CD4-positive, alpha-beta T cell treated with Interleukin-17A for 1 hour (primary cell): ENCODE measurements around the gene NEK5.
"Not testable (repeated sequence)": the region's sequence is repeated elsewhere in the genome, so short reads cannot be mapped to it uniquely, and the experiment has no call there.

Experiments
- DNase-seq: peaks from one replicate; pipeline ENCODE4 v3.0.0-alpha.2; 2020

Gene NEK5

DNA sequence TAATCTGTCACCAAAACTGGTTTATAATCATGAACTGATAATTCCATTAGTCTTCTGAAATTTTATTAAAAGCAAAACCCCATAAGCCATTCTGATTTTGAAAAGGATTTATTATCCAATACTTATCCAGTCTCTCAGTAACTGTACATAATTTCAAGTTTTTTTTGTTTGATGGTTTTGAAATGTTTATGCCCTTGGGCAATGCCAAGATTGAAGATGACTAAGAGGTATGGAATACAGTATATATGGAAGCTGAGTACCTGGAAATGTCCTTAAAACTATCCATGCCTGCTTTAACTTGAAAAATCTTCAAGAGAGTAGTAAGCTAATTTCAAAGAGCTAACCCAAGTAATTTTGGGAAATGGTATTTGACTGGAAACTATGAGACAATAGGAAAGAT lies 1.8 kb upstream of the NEK5 start:
- no peak for DNase-seq

GRCh38 chr13:52127783-52128702 lies 830 bp downstream of the NEK5 start:
- peak; percentile 74 for DNase-seq

- no peak for DNase-seq
Observed at GRCh38 chr13:52127378-52127777, 1.5 kb downstream of the NEK5 start.

DNA sequence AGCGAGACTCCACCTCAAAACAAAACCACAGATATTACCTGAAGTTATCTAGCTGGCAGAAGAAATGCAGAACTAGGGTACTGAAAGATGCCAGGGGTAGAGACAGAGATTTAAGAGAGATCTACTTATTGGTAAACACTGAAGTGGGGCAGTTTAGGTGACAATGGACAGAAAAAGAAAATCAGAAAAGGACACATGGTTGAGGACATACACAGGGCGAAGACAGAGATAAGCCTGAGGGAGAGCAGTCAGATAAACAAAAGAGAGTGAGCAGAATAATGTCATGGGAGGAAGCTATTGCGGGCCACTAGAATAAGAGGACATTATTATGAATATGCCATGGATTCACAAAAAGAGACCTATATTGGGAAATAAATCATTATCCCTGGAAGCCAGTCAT lies 3.3 kb downstream of the NEK5 start:
- DNase-seq, result no peak

DNA sequence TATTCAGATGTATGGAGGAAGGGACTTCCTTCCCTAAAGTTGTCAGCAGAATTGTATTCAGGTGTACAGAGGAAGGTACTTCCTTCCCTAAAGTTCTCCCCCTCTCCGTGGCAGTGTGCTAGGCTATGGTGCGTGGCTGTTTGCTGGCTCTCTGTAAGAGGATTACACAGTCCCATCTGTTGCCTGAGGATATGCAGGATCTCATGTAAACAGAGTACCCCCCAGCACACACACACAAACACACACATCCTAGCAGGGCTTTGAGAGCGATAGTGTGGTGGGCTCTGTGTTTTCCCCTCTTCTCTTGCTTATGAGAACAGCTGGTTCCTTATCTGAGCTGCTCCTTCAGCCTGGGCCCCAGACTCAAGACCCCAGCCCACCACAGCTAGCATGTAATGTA lies 10.3 kb downstream of the NEK5 start:
- no peak for DNase-seq

GRCh38 chr13:52118095-52118494 lies 10.8 kb downstream of the NEK5 start:
- DNase-seq, result no peak

GRCh38 chr13:52112591-52112990 lies 16.3 kb downstream of the NEK5 start:
- no peak for DNase-seq

DNA sequence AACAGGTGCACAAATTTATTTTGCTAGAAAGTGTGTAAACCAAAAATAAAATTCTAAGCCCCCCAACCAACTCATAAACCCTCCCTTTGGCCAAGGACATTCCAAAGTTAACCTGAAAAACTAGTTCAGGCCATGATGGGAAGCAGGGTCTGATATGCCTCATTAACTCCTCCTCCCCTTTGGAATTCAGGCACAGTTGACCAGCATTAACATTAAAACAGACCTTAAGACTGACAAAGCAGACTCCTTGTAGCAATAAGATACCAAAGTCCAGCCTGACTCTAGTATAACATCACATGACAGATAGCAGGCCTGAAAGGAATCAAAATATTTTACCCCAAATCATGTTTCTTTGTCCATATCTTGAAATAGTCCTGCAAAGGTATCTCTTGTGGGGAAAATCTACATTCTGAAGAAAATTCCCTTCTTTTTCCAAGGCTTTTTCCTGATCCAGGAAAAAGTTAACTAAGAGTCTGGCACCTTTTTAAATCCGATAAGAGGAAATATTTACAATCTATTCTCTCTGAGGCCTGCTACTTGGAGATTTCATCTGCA lies 19.7 kb downstream of the NEK5 start:
- no peak for DNase-seq

DNA sequence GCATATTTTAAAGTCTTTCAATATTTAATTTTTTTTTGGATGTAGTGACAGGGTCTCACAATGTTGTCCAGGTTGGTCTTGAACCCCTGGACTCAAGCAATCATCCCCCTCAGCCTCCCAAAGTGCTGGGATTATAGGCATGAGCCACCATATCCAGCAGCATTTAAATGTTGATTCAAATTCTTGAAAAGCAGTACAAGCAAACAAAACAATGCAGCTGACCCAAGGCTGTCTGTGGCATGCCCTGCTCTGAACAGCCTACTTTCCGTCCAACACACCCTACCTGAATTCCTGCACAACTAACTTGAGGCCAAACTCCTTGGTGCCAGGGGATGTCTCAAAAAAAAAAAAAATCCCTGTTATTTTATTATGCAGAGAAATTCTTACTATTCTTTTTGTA lies 23.0 kb downstream of the NEK5 start:
- no peak for DNase-seq

- DNase-seq, result no peak
Observed at GRCh38 chr13:52104624-52105023, 24.2 kb downstream of the NEK5 start.

GRCh38 chr13:52103386-52103785 lies 25.5 kb downstream of the NEK5 start:
- no peak for DNase-seq

- DNase-seq, result not testable (repeated sequence)
Observed at GRCh38 chr13:52102423-52102822, 26.4 kb downstream of the NEK5 start.

DNA sequence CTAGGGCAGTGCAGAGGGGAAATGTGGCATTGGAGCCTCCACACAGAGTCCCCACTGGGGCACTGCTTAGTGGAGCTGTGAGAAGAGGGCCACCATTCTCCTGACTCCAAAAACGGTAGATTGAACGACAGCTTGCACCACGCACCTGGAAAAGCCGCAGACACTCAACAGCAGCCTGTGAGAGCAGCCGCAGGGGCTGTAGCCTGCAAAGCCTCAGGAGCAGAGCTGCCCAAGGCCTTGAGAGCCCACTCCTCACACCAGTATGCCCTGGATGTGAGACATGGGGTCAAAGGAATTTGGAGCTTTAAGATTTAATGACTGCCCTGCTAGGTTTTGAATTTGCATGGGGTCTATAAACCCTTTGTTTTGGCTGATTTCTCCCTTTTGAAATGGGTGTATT lies 31.7 kb downstream of the NEK5 start:
- no peak for DNase-seq

DNA sequence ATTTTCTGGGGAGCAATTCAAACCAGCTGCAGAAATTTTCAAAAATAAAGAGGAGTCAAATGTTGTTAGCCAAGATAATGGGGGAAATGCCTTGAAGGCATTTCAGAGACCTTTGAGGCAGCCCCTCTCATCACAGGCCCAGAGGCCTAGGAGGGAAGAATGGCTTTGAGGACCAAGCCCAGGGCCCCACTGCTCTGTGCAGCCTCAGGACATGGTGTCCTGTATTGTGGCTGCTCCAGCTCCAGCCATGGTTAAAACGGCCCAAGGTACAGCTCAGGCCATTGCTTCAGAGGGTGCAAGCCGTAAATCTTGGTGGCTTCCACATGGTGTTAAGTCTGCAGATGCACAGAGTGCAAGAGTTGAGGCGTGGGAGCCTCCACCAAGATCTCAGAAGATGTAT lies 32.1 kb downstream of the NEK5 start:
- DNase-seq, result no peak

- DNase-seq, result no peak
Observed at GRCh38 chr13:52096062-52096461, 32.8 kb downstream of the NEK5 start.

DNA sequence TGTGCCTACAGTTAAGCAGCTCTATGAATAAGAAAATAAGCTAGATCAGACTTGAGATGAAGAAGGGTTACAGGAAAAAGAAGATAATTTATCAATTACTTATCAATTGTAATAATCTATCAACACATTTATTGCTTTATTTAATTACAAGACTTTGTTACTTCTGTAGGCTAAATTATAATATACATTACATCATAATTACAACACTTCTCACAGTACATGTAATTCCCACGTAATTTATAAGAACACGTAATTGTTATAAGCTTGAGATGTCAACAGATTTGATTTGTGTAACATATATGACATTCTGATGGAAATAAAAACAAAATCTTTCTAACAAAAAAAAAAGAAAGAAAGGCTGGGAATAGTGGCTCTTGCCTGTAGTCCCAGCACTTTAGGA lies 36.8 kb downstream of the NEK5 start:
- DNase-seq, result no peak

- DNase-seq, result no peak
Observed at GRCh38 chr13:52091473-52091872, 37.4 kb downstream of the NEK5 start.

- no peak for DNase-seq
Observed at GRCh38 chr13:52085421-52085820, 43.5 kb downstream of the NEK5 start.

DNA sequence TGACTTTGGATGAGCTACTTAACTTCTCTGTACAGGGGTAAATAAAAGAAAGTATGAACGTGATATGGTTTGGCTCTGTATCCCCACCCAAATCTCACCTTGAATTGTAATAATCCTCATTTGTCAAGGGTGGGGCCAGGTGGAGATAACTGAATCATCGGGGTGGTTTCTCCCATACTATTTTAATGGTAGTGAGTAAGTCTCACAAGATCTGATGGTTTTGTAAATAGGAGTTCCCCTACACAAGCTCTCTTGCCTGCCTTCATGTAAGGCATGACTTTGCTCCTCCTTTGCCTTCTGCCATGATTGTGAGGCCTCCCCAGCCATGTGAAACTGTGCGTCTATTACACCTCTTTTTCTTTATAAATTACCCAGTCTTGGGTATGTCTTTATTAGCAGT lies 43.9 kb downstream of the NEK5 start:
- not testable (repeated sequence) for DNase-seq

DNA sequence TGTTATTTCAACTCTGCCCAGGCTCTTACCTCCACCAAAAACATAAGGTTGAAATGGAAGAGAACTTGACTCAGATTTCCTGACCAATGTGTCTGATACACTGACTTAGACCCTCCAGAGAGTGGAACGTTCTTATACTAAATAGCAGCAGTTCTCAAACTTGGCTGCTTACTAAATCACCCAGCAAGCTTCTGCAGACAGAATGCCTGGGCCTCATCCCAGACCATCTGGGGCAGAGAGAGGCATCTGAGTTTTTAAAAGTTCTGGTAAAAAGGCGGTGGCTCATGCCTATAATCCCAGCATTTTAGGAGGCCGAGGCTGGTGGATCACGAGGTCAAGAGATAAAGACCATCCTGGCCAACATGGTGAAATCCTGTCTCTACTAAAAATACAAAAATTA lies 46.3 kb downstream of the NEK5 start:
- DNase-seq, result no peak

DNA sequence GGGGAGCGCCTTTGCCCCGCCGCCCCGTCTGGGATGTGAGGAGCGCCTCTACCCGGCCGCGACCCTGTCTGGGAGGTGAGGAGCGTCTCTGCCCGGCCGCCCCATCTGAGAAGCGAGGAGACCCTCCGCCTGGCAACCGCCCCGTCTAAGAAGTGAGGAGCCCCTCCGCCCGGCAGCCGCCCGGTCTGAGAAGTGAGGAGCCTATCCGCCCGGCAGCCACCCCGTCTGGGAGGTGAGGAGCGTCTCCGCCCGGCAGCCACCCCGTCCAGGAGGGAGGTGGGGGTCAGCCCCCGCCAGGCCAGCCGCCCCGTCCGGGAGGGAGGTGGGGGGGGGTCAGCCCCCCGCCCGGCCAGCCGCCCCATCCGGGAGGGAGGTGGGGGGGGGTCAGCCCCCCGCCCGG lies 49.0 kb downstream of the NEK5 start:
- DNase-seq, result not testable (repeated sequence)

GRCh38 chr13:52070929-52071523 lies 57.8 kb downstream of the NEK5 start:
- no peak for DNase-seq

DNA sequence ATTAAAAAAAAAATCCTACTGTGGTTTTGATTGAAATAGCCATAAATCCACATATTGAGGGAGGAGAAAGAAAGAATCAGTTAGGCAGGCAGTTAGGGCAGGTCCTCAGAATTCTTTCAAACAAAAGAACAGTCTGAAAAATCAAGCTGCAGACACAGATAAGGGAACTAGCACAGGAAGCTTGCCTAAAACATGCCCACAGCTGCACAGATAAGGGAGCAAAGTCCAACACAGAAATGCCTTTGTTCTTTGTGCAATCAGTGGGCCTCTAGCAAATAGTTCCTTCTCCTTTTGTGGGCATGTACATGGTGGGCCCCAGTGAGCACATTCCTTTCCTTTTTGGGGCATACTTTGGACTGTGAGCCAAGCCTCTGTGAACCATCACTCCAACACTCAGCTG lies 61.6 kb downstream of the NEK5 start:
- no peak for DNase-seq

DNA sequence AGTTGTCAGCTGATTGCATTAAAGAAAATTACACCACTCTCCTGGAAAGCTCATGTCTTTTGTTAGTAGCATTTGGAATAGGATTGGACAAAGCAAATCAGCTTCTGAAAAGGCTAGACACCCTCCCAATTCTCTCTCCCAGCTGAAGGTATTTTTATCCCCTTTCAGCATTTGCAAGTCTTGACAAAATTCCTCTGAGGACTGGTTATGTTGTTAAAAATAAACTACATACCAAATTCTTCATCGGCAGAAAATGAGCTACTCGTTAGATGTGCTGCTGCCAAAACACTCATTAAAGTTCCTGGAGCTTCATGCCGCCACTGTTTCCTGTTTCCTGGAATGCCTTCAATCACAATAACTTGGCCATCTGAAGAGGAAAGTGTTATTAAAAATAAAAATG lies 67.3 kb downstream of the NEK5 start:
- no peak for DNase-seq
